AG20443 (cell line): ENCODE data around the gene NOB1.
"Not testable (repeated sequence)": the region's sequence is repeated elsewhere in the genome, so short reads cannot be mapped to it uniquely, and the experiment has no call there.

Source experiments
- DNase-seq: peaks from one replicate; pipeline ENCODE4 v3.0.0; 2012; ENCODE audit warnings: low spot score, mixed read lengths

NOB1 gene

GRCh38 chr16:69754469-69755310 is at the start of gene NOB1:
TSS of gene NOB1 (minus strand) at chr16:69754926. CDS start at chr16:69754910, 16 bp downstream.
- DNase-seq = peak; percentile 99

- DNase-seq = peak; percentile 18
Observed at GRCh38 chr16:69804297-69804696, 49.6 kb upstream of the NOB1 start.

GRCh38 chr16:69799611-69800031 is 44.9 kb upstream of the NOB1 start:
- no peak for DNase-seq

GRCh38 chr16:69798466-69798865 is 43.7 kb upstream of the NOB1 start:
- peak; percentile 36 for DNase-seq

GRCh38 chr16:69796285-69797118 is 41.8 kb upstream of the NOB1 start:
- peak; percentile 79 for DNase-seq

DNA sequence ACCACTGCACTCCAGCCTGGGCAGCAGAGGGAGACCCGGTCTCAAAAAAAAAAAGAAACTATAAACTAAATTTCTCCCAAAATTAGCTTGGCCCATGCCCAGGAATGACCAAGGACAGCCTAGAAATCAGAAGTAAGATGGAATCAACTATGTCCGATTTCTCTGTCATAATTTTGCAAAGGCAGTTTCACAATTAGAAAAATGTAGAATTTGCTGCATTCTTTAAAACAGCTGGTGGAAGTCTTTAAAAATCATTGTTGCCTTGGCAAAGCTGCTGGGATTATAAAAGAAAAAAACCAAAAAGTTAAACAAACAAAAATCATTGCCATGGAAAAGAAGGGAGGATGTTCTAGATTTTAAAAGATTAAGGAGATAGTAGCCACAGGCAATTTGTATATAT is 39.8 kb upstream of the NOB1 start:
- no peak for DNase-seq

GRCh38 chr16:69793526-69793925 is 38.8 kb upstream of the NOB1 start:
- no peak for DNase-seq

DNA sequence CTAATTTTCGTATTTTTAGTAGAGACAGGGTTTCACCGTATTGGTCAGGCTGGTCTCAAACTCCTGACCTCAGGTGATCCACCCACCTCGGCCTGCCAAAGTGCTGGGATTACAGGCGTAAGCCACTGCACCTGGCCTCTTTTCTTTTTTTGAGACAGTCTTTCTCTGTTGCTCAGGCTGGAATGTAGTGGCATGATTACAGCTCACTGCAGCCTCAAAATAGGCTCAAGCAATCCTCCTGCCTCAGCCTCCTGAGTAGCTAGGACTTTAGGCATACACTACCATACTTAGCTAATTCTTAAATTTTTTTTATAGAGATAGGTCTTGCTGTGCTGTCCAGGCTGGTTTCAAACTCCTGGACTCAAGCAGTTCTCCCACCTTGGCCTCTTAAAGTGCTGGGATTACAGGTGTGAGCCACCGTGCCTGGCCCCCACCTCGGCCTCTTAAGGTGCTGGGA is 36.7 kb upstream of the NOB1 start:
- not testable (repeated sequence) for DNase-seq

DNA sequence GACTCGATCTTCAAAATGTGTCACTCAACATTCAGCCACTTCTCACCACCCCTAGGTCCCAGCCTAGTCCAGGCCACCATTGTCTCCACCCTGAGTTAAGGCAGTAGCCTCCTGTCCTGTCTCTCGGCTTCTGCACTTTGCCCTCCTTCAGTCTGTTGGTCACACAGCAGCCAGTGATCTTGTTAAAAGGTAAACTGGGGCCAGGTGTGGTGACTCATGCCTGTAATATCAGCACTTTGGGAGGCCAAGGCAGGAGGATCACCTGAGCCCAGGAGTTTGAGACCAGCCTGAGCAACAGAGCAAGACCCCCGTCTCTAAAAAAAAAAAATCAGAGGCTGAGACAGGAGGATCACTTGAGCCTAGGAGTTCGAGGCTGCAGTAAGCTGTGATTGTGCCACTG is 33.2 kb upstream of the NOB1 start:
- DNase-seq = no peak

GRCh38 chr16:69784586-69784985 is 29.9 kb upstream of the NOB1 start:
- DNase-seq = no peak

- DNase-seq = no peak
Observed at GRCh38 chr16:69781118-69781517, 26.4 kb upstream of the NOB1 start.

- no peak for DNase-seq
Observed at GRCh38 chr16:69779724-69780123, 25.0 kb upstream of the NOB1 start.

DNA sequence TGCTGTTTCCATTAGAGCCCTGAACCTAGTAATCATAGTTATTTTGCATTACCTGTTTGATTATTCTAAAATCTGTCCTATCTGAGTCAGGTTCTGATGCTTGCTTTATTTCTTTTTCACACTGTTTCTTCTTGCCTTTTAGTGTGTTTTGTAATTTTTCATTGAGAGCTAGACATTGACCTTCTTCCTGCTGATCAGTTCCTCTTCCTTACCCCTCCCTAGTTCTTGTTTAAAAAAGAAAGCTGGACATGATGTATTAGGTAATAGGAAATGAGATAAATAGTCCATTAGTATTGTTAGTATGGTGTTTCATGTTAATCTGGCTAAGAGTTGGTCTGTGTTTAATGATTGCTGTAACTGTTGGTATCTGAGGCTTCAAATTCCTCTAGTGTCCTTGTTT is 20.8 kb upstream of the NOB1 start:
- DNase-seq = no peak

DNA sequence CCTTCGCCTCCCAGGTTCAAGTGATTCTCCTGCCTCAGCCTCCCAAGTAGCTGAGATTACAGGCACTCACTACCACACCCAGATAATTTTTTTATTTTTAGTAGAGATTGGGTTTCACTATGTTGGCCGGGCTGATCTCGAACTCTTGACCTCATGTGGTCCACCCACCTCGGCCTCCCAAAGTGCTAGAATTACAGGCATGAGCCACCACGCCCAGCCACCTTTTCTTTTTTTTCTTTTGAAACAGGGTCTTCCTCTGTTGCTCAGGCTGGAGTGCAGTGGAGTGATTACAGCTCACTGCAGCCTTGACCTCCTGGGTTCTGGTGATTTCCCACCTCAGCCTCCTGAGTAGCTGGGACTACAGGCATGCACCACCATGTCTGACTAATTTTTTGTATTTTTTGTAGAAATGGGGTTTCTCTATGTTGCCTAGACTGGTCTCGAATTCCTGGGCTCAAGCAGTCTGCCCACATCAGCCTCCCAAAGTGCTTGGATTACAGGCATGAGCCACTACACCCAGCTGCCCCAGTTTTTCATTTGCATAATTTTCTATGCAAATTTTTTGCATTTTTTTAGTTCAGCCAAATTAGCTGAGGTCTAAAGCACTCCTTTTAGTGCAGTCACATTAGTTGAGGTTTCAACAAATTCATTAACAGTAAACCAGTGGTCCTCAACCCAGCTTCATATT is 18.7 kb upstream of the NOB1 start:
- no peak for DNase-seq

- no peak for DNase-seq
Observed at GRCh38 chr16:69771651-69771967, 16.9 kb upstream of the NOB1 start.

DNA sequence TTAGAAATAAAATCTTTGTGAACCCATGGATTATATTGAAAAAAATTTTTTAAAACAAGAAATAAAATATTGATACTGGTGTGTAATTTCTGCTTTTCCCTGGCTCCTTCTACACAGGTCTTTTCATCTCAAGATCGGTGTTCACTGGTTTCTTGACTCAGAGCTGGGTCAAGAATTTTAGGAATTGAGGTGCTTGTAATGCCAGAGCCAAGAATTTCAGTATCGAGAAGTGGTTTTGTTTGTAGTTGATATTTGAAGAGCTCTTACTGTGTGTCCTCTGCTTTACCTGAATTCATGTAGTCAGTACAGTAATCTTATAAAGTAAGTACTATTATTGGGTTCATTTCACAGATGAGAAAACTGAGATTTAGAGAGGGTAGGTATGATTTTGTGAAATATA is 14.7 kb upstream of the NOB1 start:
- no peak for DNase-seq

- DNase-seq = no peak
Observed at GRCh38 chr16:69768666-69769065, 13.9 kb upstream of the NOB1 start.

DNA sequence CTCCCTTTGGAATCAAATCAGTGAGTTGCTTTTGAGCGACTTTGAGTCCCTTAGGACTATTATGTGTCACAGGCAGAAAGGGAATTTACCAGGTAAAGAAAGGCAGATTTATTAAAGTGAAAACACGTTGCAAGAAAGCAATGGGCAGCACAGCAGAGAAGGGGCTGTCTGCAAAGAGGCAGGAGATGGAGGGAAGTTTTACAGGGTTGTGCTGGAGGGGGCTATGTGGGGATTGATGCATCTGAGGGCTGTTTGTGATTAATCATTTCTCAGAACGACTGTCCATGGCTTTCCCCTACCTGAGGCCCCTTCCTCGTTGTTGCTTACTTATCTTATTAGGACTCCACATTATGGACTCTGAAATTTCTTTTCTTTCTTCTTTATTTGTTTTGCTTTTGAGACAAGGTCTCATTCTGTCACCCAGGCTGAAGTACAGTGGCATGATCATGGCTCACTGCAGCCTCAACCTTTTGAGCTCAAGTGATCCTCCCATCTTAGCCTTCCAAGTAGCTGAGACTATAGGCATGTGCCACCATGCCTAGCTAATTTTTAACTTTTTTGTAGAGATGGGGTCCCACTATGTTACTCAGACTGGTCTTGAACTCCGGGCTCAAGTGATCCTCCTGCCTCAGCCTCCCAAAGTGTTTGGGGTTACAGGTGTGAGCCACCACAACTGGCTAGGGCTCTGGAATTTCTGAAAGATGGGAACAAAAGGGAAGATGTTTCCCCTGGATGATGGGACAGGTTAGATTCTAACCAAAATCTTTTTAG is 12.9 kb upstream of the NOB1 start:
- DNase-seq = no peak

- no peak for DNase-seq
Observed at GRCh38 chr16:69763599-69763942, 8.8 kb upstream of the NOB1 start.

DNA sequence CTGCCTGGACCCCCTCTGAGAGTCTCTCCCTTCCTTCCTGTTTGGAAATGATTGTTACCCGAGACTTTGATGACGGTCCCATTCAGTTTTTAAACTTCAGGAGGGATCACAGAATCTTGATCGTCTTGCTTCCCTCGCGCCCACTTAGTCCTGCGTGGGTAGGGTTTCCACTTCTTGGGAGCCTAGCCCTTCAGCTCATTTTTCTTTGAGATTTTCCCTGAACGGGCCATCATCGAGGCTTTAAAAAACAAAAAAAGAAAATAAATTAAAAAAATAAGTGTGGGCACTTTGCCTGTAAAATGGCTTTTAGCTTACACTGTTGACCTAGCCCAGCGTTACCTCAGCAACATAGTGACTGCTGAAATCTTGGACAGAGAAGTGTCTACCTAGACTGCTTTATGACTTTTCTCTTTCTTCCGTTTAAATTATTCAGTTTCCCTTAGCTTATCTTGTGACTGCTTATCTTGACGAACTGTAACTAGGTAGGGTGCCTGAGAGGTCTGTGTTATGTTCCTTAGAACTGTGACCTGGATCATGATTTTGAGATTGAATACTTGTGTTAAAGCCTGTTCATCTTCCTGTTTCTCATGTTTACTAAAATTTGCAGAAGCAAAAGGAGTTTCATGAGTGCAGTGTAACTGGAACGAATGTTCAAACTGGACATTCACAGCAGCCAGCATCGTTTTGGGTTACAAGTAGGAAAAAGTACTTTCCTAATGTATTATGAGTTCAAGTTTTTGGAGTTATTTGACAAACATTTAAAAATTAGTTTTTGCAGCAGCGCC is 8.3 kb upstream of the NOB1 start:
- peak; percentile 42 for DNase-seq
